22Rv1 (cell line): ENCODE data around the gene COL9A3.

Experiments used
- CTCF ChIP-seq: fragments of 450-650 bp; IDR thresholded peaks from 2 replicates; pipeline ENCODE4 v1.5.1; 2017; ENCODE audit warnings: mild to moderate bottlenecking
- ZFX ChIP-seq: fragments of 450-650 bp; IDR thresholded peaks from 2 replicates; pipeline ENCODE4 v1.6.1; 2017; ENCODE audit warnings: antibody characterized with exemption, borderline replicate concordance

- TF ChIP-seq CTCF (no peak), ZFX (no peak)
These were observed 20.0 kb upstream of the COL9A3 start for GRCh38 chr20:62796699-62797491.
